ENCODE results near the gene ABCA7.

Gene ABCA7

GRCh38 chr19:1062387-1063029 lies 22.6 kb downstream of the ABCA7 start:
- Histone ChIP-seq H4K20me1 (ENCODE audit: insufficient read depth) (no peaks in the 10 kb centered on the region), H3K4me3 (IDR thresholded peaks at IDR 0.05; ENCODE audit: insufficient read depth, low read depth, low read length) (no peak overlapping the region), H3K27ac (no peak overlapping the region), H3K9ac (no peak overlapping the region), H3K27me3 (ENCODE audit: insufficient read depth, low read depth) (no peaks in the 10 kb centered on the region), H2AFZ (ENCODE audit: low read depth) (no peak overlapping the region), H3K4me2 (no peak overlapping the region), H3K4me1 (ENCODE audit: low read depth, poor library complexity, severe bottlenecking) (peaks cover 5% of the 10 kb centered on the region), H3K79me2 (ENCODE audit: insufficient read depth, low read depth) (no peaks in the 10 kb centered on the region), H3K36me3 (ENCODE audit: insufficient read depth) (no peaks in the 10 kb centered on the region)
- no peak for TF ChIP-seq CTCF (conservative IDR thresholded peaks at IDR 0.05; ENCODE audit: low read depth, low read length)

GRCh38 chr19:1063030-1063908 lies 23.4 kb downstream of the ABCA7 start:
- Histone ChIP-seq H3K9ac (no peak overlapping the region), H4K20me1 (ENCODE audit: insufficient read depth) (no peaks in the 10 kb centered on the region), H2AFZ (ENCODE audit: low read depth) (no peak overlapping the region), H3K36me3 (ENCODE audit: insufficient read depth) (no peaks in the 10 kb centered on the region), H3K4me3 (IDR thresholded peaks at IDR 0.05; ENCODE audit: insufficient read depth, low read depth, low read length) (no peak overlapping the region), H3K4me2 (no peak overlapping the region), H3K27ac (no peak overlapping the region), H3K79me2 (ENCODE audit: insufficient read depth, low read depth) (peaks cover 7% of the 10 kb centered on the region), H3K27me3 (ENCODE audit: insufficient read depth, low read depth) (no peaks in the 10 kb centered on the region), H3K4me1 (ENCODE audit: low read depth, poor library complexity, severe bottlenecking) (peaks cover 5% of the 10 kb centered on the region)
- no peak for TF ChIP-seq CTCF (conservative IDR thresholded peaks at IDR 0.05; ENCODE audit: low read depth, low read length)

GRCh38 chr19:1063909-1064660 lies 24.2 kb downstream of the ABCA7 start:
- Histone ChIP-seq H3K36me3 (ENCODE audit: insufficient read depth) (no peaks in the 10 kb centered on the region), H3K9ac (no peak overlapping the region), H2AFZ (ENCODE audit: low read depth) (no peak overlapping the region), H3K4me1 (ENCODE audit: low read depth, poor library complexity, severe bottlenecking) (peaks cover 8% of the 10 kb centered on the region), H4K20me1 (ENCODE audit: insufficient read depth) (no peaks in the 10 kb centered on the region), H3K27me3 (ENCODE audit: insufficient read depth, low read depth) (no peaks in the 10 kb centered on the region), H3K4me3 (IDR thresholded peaks at IDR 0.05; ENCODE audit: insufficient read depth, low read depth, low read length) (no peak overlapping the region), H3K79me2 (ENCODE audit: insufficient read depth, low read depth) (peaks cover 15% of the 10 kb centered on the region), H3K27ac (no peak overlapping the region), H3K4me2 (no peak overlapping the region)
- no peak for TF ChIP-seq CTCF (conservative IDR thresholded peaks at IDR 0.05; ENCODE audit: low read depth, low read length)

GRCh38 chr19:1064661-1065605 lies 25.0 kb downstream of the ABCA7 start:
- Histone ChIP-seq H3K4me3 (IDR thresholded peaks at IDR 0.05; ENCODE audit: insufficient read depth, low read depth, low read length) (no peak overlapping the region), H3K27me3 (ENCODE audit: insufficient read depth, low read depth) (no peaks in the 10 kb centered on the region), H2AFZ (ENCODE audit: low read depth) (no peak overlapping the region), H3K36me3 (ENCODE audit: insufficient read depth) (no peaks in the 10 kb centered on the region), H3K79me2 (ENCODE audit: insufficient read depth, low read depth) (peaks cover 20% of the 10 kb centered on the region), H3K4me1 (ENCODE audit: low read depth, poor library complexity, severe bottlenecking) (peaks cover 13% of the 10 kb centered on the region), H4K20me1 (ENCODE audit: insufficient read depth) (no peaks in the 10 kb centered on the region), H3K27ac (no peak overlapping the region), H3K9ac (no peak overlapping the region), H3K4me2 (no peak overlapping the region; the same call in 1 of the 2 replicates)
- peak; percentile 43 for TF ChIP-seq CTCF (conservative IDR thresholded peaks at IDR 0.05; ENCODE audit: low read depth, low read length)

Measured in KMS-11 (cell line).